Esophagus muscularis mucosa (tissue), 3 donors: ENCODE measurements around the gene BAIAP2.

Experiments used
- POLR2A ChIP-seq: fragments of 450-650 bp; IDR thresholded peaks from one replicate; pipeline ENCODE4 v1.6.1; 2017; ENCODE audit warnings: antibody characterized with exemption, moderate library complexity, mild to moderate bottlenecking, low read depth
- POLR2AphosphoS5 ChIP-seq, 2 donors: sonication (generic); formaldehyde crosslinking; IDR thresholded peaks; one replicate each; pipeline ENCODE4 v1.6.1; 2017; ENCODE audit warnings: antibody characterized with exemption in 2 of 2
- TF ChIP-seq, protein P1 (sequence below), 3 experiments: fragments of 200-600 bp in 2 of 3; fragments of 450-650 bp in 1 of 3; sonication (generic) in 2 of 3; IDR thresholded peaks; one replicate each; pipeline ENCODE4 v1.5.1; 2017 to 2019; ENCODE audit warnings: antibody characterized with exemption in 3 of 3, mild to moderate bottlenecking in 2 of 3, moderate library complexity in 1 of 3

DNA sequence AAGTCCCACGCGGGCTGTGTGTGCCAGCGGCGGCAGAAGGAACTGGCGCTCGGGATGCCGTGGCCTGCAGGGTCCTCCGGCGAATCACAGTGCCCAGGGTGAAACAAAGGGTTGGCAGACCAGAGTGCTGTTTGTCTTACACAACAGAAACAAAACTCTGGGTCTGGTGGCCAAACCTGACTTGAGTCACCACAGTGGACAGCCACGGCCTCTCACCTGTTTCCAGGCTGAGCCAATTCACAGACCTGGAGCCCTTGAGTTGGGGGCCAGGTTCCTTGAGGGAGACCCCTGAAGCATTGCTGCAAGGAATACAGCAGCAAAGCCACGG lies 45.4 kb upstream of the BAIAP2 start:
- TF ChIP-seq, protein P1, sequence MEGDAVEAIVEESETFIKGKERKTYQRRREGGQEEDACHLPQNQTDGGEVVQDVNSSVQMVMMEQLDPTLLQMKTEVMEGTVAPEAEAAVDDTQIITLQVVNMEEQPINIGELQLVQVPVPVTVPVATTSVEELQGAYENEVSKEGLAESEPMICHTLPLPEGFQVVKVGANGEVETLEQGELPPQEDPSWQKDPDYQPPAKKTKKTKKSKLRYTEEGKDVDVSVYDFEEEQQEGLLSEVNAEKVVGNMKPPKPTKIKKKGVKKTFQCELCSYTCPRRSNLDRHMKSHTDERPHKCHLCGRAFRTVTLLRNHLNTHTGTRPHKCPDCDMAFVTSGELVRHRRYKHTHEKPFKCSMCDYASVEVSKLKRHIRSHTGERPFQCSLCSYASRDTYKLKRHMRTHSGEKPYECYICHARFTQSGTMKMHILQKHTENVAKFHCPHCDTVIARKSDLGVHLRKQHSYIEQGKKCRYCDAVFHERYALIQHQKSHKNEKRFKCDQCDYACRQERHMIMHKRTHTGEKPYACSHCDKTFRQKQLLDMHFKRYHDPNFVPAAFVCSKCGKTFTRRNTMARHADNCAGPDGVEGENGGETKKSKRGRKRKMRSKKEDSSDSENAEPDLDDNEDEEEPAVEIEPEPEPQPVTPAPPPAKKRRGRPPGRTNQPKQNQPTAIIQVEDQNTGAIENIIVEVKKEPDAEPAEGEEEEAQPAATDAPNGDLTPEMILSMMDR (IDR thresholded peaks at IDR 0.05), result no peak
- TF ChIP-seq POLR2A (no peak), POLR2AphosphoS5 (IDR thresholded peaks at IDR 0.05) (no peak)
